CD4-positive, alpha-beta T cell (primary cell): ENCODE data around the gene ATXN7L3. TPM values are rescaled to one million over a fixed set of nuclear protein-coding genes. Genes with fewer than 3 reads are reported as not detected.

ENCODE experiments used
- ATAC-seq: fragments of 200-7000 bp; cut with Tn5 transposase; one replicate; pipeline ENCODE4 v1.10.0; 2022; ENCODE audit warnings: mild to moderate bottlenecking; ENCODE audit not compliant: poor library complexity
- CTCF ChIA-PET: fragments of 350-600 bp; sonication (Branson Sonifier 250); formaldehyde crosslinking; loops from one replicate; lab custom pipeline; 2021; ENCODE audit warnings: antibody characterized with exemption, inconsistent platforms; lab: Charles Lee
- POLR2A ChIA-PET: fragments of 350-600 bp; sonication (Branson Sonifier 250); formaldehyde crosslinking; loops from one replicate; lab custom pipeline; 2021; ENCODE audit warnings: antibody characterized with exemption, inconsistent platforms; lab: Charles Lee
- DNase-seq, 14 experiments: peaks; one replicate each; pipeline ENCODE4 v3.0.0-alpha.2; 2013 to 2020; ENCODE audit warnings: mixed read lengths in 2 of 14
- H3K27ac ChIP-seq, 2 donors: one replicate each; pipeline versions ENCODE4 v1.5.1 to v1.7.0; 2013; ENCODE audit warnings: low read length in 2 of 2, low read depth in 1 of 2, mild to moderate bottlenecking in 1 of 2
- H3K27me3 ChIP-seq, 2 experiments: 1 replicate in 1 of 2; 2 replicates in 1 of 2; pipeline versions ENCODE4 v1.6.1 to v1.7.0; 2013; ENCODE audit warnings: low read length in 2 of 2, control low read depth in 1 of 2, mild to moderate bottlenecking in 1 of 2, moderate library complexity in 1 of 2; ENCODE audit not compliant: insufficient read depth in 2 of 2, control insufficient read depth in 1 of 2
- H3K36me3 ChIP-seq: one replicate; pipeline ENCODE4 v1.6.1; 2013; ENCODE audit warnings: low read length, control low read depth; ENCODE audit not compliant: insufficient read depth
- H3K4me1 ChIP-seq: one replicate; pipeline ENCODE4 v1.6.1; 2013; ENCODE audit warnings: low read length, control low read depth; ENCODE audit not compliant: insufficient read depth
- H3K4me3 ChIP-seq: one replicate; pipeline ENCODE4 v1.5.1; 2013; ENCODE audit warnings: mild to moderate bottlenecking, low read length, moderate library complexity
- H3K9me3 ChIP-seq, 2 experiments: 1 replicate in 1 of 2; 2 replicates in 1 of 2; pipeline versions ENCODE4 v1.6.1 to v1.7.0; 2013; ENCODE audit warnings: low read length in 2 of 2, mild to moderate bottlenecking in 2 of 2, control low read depth in 1 of 2, moderate library complexity in 1 of 2; ENCODE audit not compliant: control insufficient read depth in 1 of 2, insufficient read depth in 1 of 2
- H3K27ac Mint-ChIP-seq: one replicate; pipeline ENCODE4 v1.8.0; 2020; ENCODE audit warnings: mixed read lengths
- H3K27me3 Mint-ChIP-seq: one replicate; pipeline ENCODE4 v1.8.0; 2021; ENCODE audit warnings: mixed read lengths
- H3K36me3 Mint-ChIP-seq: one replicate; pipeline ENCODE4 v1.8.0; 2021; ENCODE audit warnings: low read depth, mixed read lengths
- H3K4me1 Mint-ChIP-seq: one replicate; pipeline ENCODE4 v1.8.0; 2021; ENCODE audit warnings: low read depth, mixed read lengths
- H3K4me3 Mint-ChIP-seq: one replicate; pipeline ENCODE4 v1.8.0; 2020; ENCODE audit warnings: mild to moderate bottlenecking, mixed read lengths
- H3K9me3 Mint-ChIP-seq: one replicate; pipeline ENCODE4 v1.8.0; 2020; ENCODE audit warnings: mixed read lengths
- CTCF ChIP-seq: fragments of 200-600 bp; IDR thresholded peaks from one replicate; pipeline ENCODE4 v1.8.0; 2022; ENCODE audit warnings: antibody characterized with exemption, mild to moderate bottlenecking
- intact Hi-C, 2 experiments: fragments of 100-400 bp; cut with DNase I in 1 of 2; cut with micrococcal nuclease in 1 of 2; formaldehyde crosslinking; loops; one replicate each; pipeline versions ENCODE4 v1.15.1 to v1.9.0; 2023 to 2025; cut with DNase I, micrococcal nuclease
- total RNA-seq, 174 experiments: library from RNA in 2 of 174; stranded (reverse) in 2 of 174; gene quantifications; one replicate each; pipeline ENCODE4 v1.2.3 and lab custom pipeline; 2021 to 2026

Gene ATXN7L3
- total RNA-seq, 2 experiments from 2014 or later: 85.2 to 99.2 TPM

- Mint-ChIP-seq H3K4me1 (peaks cover 37% of the 10 kb centered on the region), H3K36me3 (peaks cover 40% of the 10 kb centered on the region), H3K4me3 (peak overlapping the region; percentile 75), H3K9me3 (no peaks in the 10 kb centered on the region), H3K27me3 (no peaks in the 10 kb centered on the region), H3K27ac (peak overlapping the region; percentile 73)
- no peak overlapping the region for H3K4me3 ChIP-seq
- intact Hi-C loops: loop anchor here in 1 of 2 experiments (5.0 kb wide), 2 partner anchors 62 to 137 kb away; partner anchors contain the start of genes HROB and LSM12
- peak; percentile 75 for TF ChIP-seq CTCF
- peaks cover 34% of the 10 kb centered on the region for H3K4me1 ChIP-seq
- H3K27ac ChIP-seq: no peak overlapping the region
- ChIA-PET POLR2A (interaction anchor here (1.0 to 8.5 kb wide), 6 partner anchors 16 to 146 kb away, joined by 4 to 181 read pairs (median 6); partner anchors contain the start of genes HDAC5, SLC25A39, TMUB2 and UBTF), CTCF (interaction anchor here (0.7 to 2.1 kb wide), 7 partner anchors 13 to 146 kb away, joined by 3 to 9 read pairs (median 4); partner anchors contain the start of gene UBTF)
- ATAC-seq (no peak), DNase-seq (peak in 9 of 14 experiments; percentile 24 to 74 (median 38))
- H3K36me3 ChIP-seq: peaks cover 26% of the 10 kb centered on the region
- H3K27me3 ChIP-seq: no peaks in the 10 kb centered on the region
- H3K9me3 ChIP-seq: no peaks in the 10 kb centered on the region
These were observed 4.2 kb upstream of the ATXN7L3 start for GRCh38 chr17:44203731-44204440.

- Histone ChIP-seq H3K36me3 (peaks cover 16% of the 10 kb centered on the region), H3K9me3 (no peaks in the 10 kb centered on the region), H3K4me1 (peaks cover 42% of the 10 kb centered on the region), H3K4me3 (no peak overlapping the region), H3K27ac (no peak overlapping the region), H3K27me3 (no peaks in the 10 kb centered on the region)
- Mint-ChIP-seq H3K36me3 (peaks cover 41% of the 10 kb centered on the region), H3K27ac (peak overlapping the region; percentile 73), H3K4me3 (peak overlapping the region; percentile 75), H3K9me3 (no peaks in the 10 kb centered on the region), H3K4me1 (peaks cover 46% of the 10 kb centered on the region), H3K27me3 (no peaks in the 10 kb centered on the region)
- TF ChIP-seq CTCF: no peak
- intact Hi-C loops: loop anchor here in 1 of 2 experiments (5.0 kb wide), 2 partner anchors 60 to 135 kb away; partner anchors contain the start of genes HROB and LSM12
- no peak for ATAC-seq
- no peak for DNase-seq
- POLR2A ChIA-PET: interaction anchor here (1.8 to 8.5 kb wide), 3 partner anchors 17 to 122 kb away, joined by 5 to 181 read pairs (median 99); partner anchors contain the start of genes SLC25A39, TMUB2 and UBTF
- CTCF ChIA-PET: interaction anchor here (1.9 to 2.1 kb wide), 3 partner anchors 14 to 18 kb away, joined by 4 to 9 read pairs (median 7); partner anchors contain the start of gene UBTF
These were observed 3.1 kb upstream of the ATXN7L3 start for GRCh38 chr17:44202756-44203155.

- POLR2A ChIA-PET: interaction anchor here (0.5 to 8.5 kb wide), 9 partner anchors 9 to 126 kb away, joined by 3 to 181 read pairs (median 7); partner anchors contain the start of genes HDAC5, SLC25A39, TMUB2 and UBTF
- Mint-ChIP-seq H3K36me3 (peaks cover 42% of the 10 kb centered on the region), H3K4me1 (peaks cover 46% of the 10 kb centered on the region), H3K27me3 (no peaks in the 10 kb centered on the region), H3K9me3 (no peaks in the 10 kb centered on the region), H3K4me3 (peak overlapping the region; percentile 93), H3K27ac (peak overlapping the region; percentile 73)
- CTCF ChIA-PET: interaction anchor here (0.9 to 4.0 kb wide), 4 partner anchors 10 to 18 kb away, joined by 3 to 20 read pairs (median 7); partner anchors contain the start of gene TMUB2
- Histone ChIP-seq H3K4me3 (peak overlapping the region; percentile 90), H3K9me3 (no peaks in the 10 kb centered on the region), H3K4me1 (peaks cover 45% of the 10 kb centered on the region), H3K27ac (peak overlapping the region; percentile 79 to 85), H3K36me3 (peaks cover 16% of the 10 kb centered on the region), H3K27me3 (no peaks in the 10 kb centered on the region)
- ATAC-seq (no peak), DNase-seq (no peak)
- TF ChIP-seq CTCF: no peak
- intact Hi-C loops: loop anchor here in 1 of 2 experiments (1.0 to 5.0 kb wide), 3 partner anchors 16 to 133 kb away; partner anchors contain the start of genes HROB and LSM12
These were observed 933 bp upstream of the ATXN7L3 start for GRCh38 chr17:44200478-44201155.
